GM12874 (cell line): ENCODE measurements around the gene ARPP21.

Source experiments
- CTCF ChIP-seq: IDR thresholded peaks from 2 replicates; pipeline ENCODE4 v1.5.1; 2011; ENCODE audit warnings: low read depth, mild to moderate bottlenecking, control low read depth, low read length, moderate library complexity; ENCODE audit not compliant: insufficient read depth

Gene ARPP21

GRCh38 chr3:35639254-35640186, at the start of gene ARPP21:
Gene ARPP21 (plus strand): TSS chr3:35639525. CDS start chr3:35681752, 42,227 bp downstream.
- no peak for TF ChIP-seq CTCF

GRCh38 chr3:35592589-35593295, 46.6 kb upstream of the ARPP21 start:
- no peak for TF ChIP-seq CTCF

GRCh38 chr3:35594739-35595138, 44.6 kb upstream of the ARPP21 start:
- TF ChIP-seq CTCF = no peak

- TF ChIP-seq CTCF = no peak
Observed at GRCh38 chr3:35596335-35596995, 42.9 kb upstream of the ARPP21 start.

GRCh38 chr3:35597490-35597889, 41.8 kb upstream of the ARPP21 start:
- no peak for TF ChIP-seq CTCF

GRCh38 chr3:35598804-35599203, 40.5 kb upstream of the ARPP21 start:
- TF ChIP-seq CTCF = no peak

- no peak for TF ChIP-seq CTCF
Observed at GRCh38 chr3:35601959-35602358, 37.4 kb upstream of the ARPP21 start.
